ENCODE measurements around the gene PTAR1. TPM values are rescaled to one million over a fixed set of nuclear protein-coding genes. Genes with fewer than 3 reads are reported as not detected.

PTAR1 gene
- total and polyA plus RNA-seq, 10 of the 15 experiments (the other 5 are each of a cell fraction or from before 2014, with no cell fraction given) = 4.9 to 27.6 (median 14.2) TPM

GRCh38 chr9:69715825-69716224, 44.0 kb downstream of the PTAR1 start:
- 96% methylated on average over 1 of the region's 1 CpG for WGBS (ENCODE audit: insufficient coverage, insufficient replicate concordance, low lambda C conversion rate, missing lambda C conversion rate)
- ChIA-PET RAD21 (ENCODE audit: unreplicated experiment) (no interaction called here), CTCF (interaction anchor here (1.2 kb wide), 1 partner anchor 17 kb away, joined by 3 read pairs; no protein-coding TSS in a partner anchor), SMC1A (ENCODE audit: uncharacterized antibody, unreplicated experiment) (no interaction called here), POLR2A (no interaction called here)
- Histone ChIP-seq H3K9ac (ENCODE audit: control insufficient read depth, insufficient read depth, low read length) (no peak overlapping the region), H3K36me3 (ENCODE audit: control insufficient read depth in 2 of 2, insufficient read depth in 2 of 2, low read length in 1 of 2) (peaks cover 1 to 10% of the 10 kb centered on the region in 2 experiments; a peak in 2 of 4 replicates), H3K4me3 (no peak overlapping the region), H3K27ac (ENCODE audit: control insufficient read depth, insufficient read depth) (no peak overlapping the region), H3K4me1 (ENCODE audit: control insufficient read depth, insufficient read depth, low read length) (no peaks in the 10 kb centered on the region), H3K9me3 (replicated peaks; ENCODE audit: control insufficient read depth, insufficient read depth, low read length) (no peaks in the 10 kb centered on the region), H3K79me2 (ENCODE audit: control insufficient read depth, insufficient read depth, low read length) (no peaks in the 10 kb centered on the region), H3K27me3 (replicated peaks in 1 of 2; ENCODE audit: control insufficient read depth in 2 of 2, insufficient read depth in 2 of 2, low read length in 1 of 2) (no peaks in the 10 kb centered on the region), H3K4me2 (ENCODE audit: control insufficient read depth, insufficient read depth) (no peak overlapping the region), H4K20me1 (ENCODE audit: control insufficient read depth, insufficient read depth) (no peaks in the 10 kb centered on the region), H2AFZ (ENCODE audit: control insufficient read depth, low read depth, low read length) (no peak overlapping the region)
- in situ Hi-C loops (cut with MboI) = no loop called here
- DNase-seq (ENCODE audit: low read depth, low spot score) = no peak
- no peak for ATAC-seq
- no peak for TF ChIP-seq EED (IDR thresholded peaks at IDR 0.05; ENCODE audit: low read depth)
- no peak for TF ChIP-seq NRF1 (conservative IDR thresholded peaks at IDR 0.05; ENCODE audit: low read depth, low read length)
- no peak for TF ChIP-seq ZNF24 (IDR thresholded peaks at IDR 0.05)
- TF ChIP-seq RELA (IDR thresholded peaks at IDR 0.05; ENCODE audit: borderline replicate concordance, partially characterized antibody) = no peak
- no peak for TF ChIP-seq CBX3 (IDR thresholded peaks at IDR 0.05; ENCODE audit: borderline replicate concordance, low read depth)
- TF ChIP-seq REST (IDR thresholded peaks at IDR 0.05; ENCODE audit: low read depth, low read length) = no peak
- no peak for TF ChIP-seq CEBPB (IDR thresholded peaks at IDR 0.05; ENCODE audit: borderline replicate concordance in 1 of 2, low read depth in 2 of 2, low read length in 2 of 2)
- TF ChIP-seq NFIC (IDR thresholded peaks at IDR 0.05; ENCODE audit: low read depth, low read length) = no peak
- no peak for TF ChIP-seq PKNOX1 (IDR thresholded peaks at IDR 0.05)
- no peak for TF ChIP-seq RB1 (IDR thresholded peaks at IDR 0.05; ENCODE audit: borderline replicate concordance)
- no peak for TF ChIP-seq DPF2 (IDR thresholded peaks at IDR 0.05)
- no peak for TF ChIP-seq CREM (IDR thresholded peaks at IDR 0.05; ENCODE audit: low read depth)
- no peak for TF ChIP-seq MTA3 (IDR thresholded peaks at IDR 0.05; ENCODE audit: borderline replicate concordance, low read length)
- no peak for TF ChIP-seq JUND (IDR thresholded peaks at IDR 0.05; ENCODE audit: low read depth, low read length)
- TF ChIP-seq CREB1 (IDR thresholded peaks at IDR 0.05; ENCODE audit: low read depth) = no peak
- TF ChIP-seq MLLT1 (IDR thresholded peaks at IDR 0.05) = no peak
- FAIRE-seq = no peak
- intact Hi-C loops (cut with micrococcal nuclease; ENCODE audit: unreplicated experiment) = no loop called here
- BruUV-seq (replicated peaks) = no TSS peak
